IPS DF 4.7 (cell line): ENCODE measurements around the gene FBXO2.
"Not testable (repeated sequence)": the region's sequence is repeated elsewhere in the genome, so short reads cannot be mapped to it uniquely, and the experiment has no call there.

Experiments used
- DNase-seq: peaks from one replicate; pipeline ENCODE4 v3.0.0-alpha.2; 2013; ENCODE audit warnings: low spot score; ENCODE audit errors: extremely low read depth

FBXO2 gene

DNA sequence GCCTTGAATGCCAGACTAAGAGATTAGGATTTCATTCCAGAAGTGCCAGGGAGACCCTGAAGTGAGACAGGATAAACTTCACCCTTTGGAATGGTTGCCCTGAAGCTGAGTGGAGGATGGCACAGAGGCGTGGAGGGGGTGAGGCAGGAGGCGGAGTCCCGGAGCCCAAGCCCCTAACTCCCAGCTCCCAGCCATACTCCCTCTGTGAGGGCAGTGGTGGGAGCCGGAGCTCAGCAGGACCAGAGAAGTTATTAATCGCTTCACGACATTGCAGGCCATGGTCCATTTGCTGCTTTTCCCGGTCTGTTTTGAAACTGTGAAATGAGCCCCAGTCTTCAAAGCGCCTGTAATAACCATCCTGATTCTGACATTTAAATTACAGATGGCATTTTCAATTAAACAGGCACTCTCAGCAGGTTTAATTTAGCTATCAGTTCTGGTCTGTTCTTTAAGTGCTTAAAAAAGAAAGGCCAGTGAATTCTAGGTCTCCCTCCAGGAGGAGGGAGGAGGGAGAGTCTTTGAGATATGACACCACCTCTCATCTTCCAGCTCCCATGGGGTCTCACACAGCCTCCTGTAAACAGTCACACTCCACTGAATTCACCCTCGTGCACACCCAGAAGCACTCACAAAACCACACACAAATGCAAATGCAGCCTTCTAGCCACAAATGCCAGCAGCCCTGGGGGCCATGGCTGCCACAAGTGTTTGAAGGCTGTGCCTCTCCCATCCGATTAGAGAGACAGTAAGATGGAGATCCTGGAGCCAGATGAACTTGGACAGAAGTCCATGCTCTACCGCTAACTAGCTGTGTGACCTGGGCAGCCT, 19.6 kb downstream of the FBXO2 start:
- DNase-seq, result no peak

- no peak for DNase-seq
Observed at GRCh38 chr1:11629184-11630016, 24.8 kb downstream of the FBXO2 start.

DNA sequence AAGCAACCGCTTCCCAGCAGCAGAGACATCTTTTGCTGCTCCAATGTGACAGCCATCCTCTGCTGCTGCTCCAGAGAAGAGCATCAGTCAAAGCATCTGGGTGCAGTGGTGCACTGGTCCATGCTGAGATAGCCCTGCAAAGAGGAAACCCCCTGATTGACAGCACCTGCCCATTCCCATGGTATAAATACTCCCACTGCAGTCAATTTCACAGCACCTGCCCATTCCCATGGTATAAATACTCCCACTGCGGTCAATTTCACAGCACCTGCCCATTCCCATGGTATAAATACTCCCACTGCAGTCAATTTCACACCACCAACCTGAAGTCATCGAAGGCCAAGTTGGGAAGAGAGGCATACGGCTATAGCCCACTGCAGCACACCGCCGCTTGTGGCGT, 25.5 kb downstream of the FBXO2 start:
- DNase-seq, result no peak

DNA sequence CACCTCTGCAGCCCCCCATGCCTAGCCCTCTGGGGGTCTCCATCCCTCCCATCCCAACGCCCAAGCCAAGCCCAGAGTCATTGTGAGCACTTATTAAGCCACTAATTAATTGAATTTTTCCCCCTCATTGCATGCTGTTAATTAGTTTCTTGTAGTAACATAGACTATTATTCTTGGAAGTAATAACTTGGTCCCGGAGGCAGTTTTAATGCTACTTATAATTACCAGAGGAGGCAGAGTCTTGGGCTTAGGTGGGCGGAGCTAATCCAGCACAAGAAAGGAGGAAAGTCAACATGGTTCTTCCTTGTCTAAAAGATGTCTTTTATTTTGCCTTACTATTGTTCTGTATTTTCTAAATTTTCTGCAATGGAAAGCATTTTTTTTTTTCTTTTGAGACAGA, 27.7 kb downstream of the FBXO2 start:
- DNase-seq, result no peak

DNA sequence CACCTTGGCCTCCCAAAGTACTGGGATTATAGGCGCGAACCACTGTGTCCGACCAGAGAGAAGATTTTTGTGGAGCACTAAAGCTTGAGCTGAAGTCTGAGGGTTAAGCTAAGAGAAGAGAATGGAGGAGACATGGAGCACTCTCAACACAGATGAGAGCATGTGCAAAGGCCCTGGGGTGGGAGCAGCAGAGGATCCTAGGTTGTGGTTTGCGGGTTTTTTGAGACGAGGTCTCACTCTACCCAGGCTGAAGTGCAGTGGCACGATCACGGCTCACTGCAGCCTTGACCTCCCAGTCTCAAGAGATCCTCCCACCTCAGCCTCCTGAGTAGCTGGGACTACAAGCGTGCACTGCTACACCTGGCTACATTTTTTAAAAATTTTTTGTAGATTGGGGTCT, 30.5 kb downstream of the FBXO2 start:
- no peak for DNase-seq

DNA sequence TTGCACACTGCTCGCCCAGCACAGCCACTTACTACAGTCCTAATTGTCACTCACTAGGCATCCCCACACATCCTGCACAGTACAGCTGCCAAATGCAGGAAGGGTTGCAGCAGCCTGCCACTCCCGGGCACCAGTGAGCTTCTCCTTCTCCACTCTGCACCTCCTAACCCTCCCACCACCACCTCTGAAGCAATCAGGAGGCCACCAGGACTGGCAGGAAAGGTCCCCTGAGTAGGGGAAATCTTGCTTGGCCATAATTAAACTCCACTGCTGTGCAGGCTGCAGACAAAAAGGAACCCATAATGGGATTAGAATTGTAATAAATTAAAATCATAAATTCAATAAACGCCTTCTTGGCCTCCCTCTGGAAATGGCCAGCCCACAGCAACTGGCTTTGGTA, 31.8 kb downstream of the FBXO2 start:
- no peak for DNase-seq

DNA sequence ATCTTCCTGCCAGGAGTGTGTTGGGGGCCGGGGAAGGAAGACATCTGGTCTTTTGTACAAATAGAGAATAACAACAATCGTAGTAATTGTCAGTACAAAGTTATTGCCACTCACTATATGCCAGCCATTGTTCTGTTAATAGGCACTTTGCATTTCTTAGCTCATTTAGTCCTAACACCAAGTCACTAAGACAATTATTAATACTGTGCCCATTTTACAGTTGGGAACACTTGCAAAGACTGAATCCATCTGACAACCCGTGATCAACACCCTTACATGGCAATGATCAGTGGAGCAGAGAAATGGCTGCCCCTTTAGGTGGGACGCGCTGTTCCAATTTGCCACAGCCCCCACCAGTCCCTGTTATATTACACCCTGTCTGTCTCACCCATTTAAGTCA, 33.3 kb downstream of the FBXO2 start:
- DNase-seq, result no peak

DNA sequence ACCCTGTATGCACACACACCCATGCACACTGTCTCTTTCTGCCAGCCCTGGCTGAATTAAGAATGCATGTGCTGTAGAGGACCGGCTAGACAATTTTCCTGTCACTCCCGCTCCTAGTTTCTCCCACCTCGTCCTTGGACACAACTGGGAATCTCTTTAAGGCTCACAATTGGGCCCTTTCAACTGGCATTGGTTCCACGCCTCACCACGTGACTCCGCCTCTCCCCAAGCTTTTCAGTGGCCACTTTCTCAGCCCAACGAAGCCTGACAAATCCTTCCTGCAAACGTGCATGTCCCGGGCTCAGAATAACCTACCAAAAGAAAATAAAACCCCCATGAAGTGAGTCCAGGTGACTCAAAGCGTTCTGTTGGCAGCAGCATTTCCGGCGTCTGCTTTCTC, 33.8 kb downstream of the FBXO2 start:
- no peak for DNase-seq

- DNase-seq, result no peak
Observed at GRCh38 chr1:11617741-11618140, 36.5 kb downstream of the FBXO2 start.

GRCh38 chr1:11617314-11617713, 36.9 kb downstream of the FBXO2 start:
- no peak for DNase-seq

DNA sequence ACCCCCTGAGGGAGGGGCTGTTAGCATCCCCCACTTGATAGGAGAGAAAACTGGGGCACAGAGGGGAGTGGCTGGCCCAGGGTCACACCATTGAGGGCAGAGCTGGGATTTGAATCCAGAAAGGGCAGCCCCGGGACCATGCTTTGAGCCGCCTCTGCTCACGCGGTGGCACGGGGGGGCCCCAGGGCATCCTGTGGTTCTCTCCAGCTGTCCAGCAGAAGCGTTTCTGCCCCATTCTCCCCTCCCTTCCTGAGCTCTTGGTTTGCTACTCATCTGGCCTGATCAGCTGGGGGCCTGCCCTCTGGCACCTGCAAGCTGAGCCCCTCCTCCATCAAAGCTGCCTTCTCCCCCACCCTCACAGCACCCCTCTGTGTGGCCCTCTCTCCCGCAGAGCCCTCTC, 37.5 kb downstream of the FBXO2 start:
- DNase-seq, result no peak

GRCh38 chr1:11615090-11615489, 39.1 kb downstream of the FBXO2 start:
- DNase-seq, result no peak

GRCh38 chr1:11613347-11613746, 40.9 kb downstream of the FBXO2 start:
- DNase-seq, result no peak

- no peak for DNase-seq
Observed at GRCh38 chr1:11611638-11612327, 42.4 kb downstream of the FBXO2 start.

DNA sequence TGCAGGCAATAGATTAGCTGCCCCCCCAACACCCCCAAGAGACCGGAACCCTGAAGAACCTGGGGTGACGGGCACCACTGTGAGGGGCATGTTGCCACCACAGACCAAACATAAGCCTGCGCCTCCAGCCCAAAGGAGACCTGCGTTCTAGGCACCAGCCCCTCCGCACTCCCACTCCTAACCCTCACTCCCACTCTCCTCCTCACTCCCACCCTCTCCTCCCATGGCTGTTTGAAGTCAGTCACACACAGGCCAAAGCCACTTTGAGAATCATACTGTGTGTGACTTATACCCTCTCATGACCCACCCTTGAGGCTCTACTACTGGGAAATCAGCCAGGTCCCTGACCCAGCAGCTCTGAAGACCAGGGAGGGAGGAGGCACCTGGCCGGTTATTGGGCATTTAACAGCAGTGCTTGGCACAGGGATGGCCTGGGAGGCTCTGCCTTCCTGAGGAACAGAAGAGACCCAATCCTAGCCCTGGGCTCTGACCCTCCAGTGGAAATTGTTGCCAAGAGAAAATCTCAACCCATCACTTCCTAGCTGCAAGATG, 43.5 kb downstream of the FBXO2 start:
- no peak for DNase-seq

- not testable (repeated sequence) for DNase-seq
Observed at GRCh38 chr1:11609378-11609777, 44.9 kb downstream of the FBXO2 start.

- DNase-seq, result not testable (repeated sequence)
Observed at GRCh38 chr1:11608596-11609130, 45.6 kb downstream of the FBXO2 start.

- DNase-seq, result no peak
Observed at GRCh38 chr1:11606775-11607174, 47.5 kb downstream of the FBXO2 start.

- DNase-seq, result no peak
Observed at GRCh38 chr1:11602981-11603380, 51.2 kb downstream of the FBXO2 start.

DNA sequence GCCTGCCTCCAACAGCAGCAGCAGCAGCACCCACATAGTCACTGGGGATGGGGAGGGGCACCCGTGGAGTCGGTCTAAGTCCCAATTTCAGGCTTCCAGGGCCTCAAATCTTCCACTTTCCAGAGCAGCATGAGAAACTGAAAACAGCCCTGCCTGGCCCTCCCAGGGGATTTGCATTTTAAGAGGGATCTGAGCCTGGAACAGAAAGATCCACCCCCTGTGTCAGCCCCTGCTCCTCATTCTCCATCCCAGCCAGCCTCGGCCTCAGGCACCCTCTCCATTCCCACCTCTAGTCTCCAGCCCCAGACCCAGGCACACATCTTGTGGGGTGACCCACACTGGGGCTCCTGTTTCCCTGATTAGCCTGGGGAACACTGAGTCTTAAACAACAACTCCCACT, 51.8 kb downstream of the FBXO2 start:
- DNase-seq, result no peak

DNA sequence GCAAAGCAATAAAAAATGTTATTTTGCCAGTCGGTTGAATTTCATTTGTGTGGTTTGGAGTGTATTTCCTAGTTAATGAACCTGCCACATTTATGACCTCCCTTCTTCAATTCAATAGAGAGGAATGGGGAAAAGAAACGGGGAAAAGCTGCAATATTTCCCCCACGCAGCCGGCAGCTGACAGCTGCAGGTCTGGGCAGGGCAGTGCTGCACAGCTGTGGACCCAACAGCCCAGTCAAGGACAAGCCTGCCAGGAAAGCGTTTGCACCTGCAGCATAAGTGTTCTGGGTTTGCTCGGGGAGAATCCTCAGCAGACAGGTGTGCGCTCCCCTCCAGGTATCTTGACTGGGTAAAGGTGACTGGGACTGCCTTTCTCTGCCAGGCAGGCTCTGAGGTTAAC, 53.4 kb downstream of the FBXO2 start:
- no peak for DNase-seq
